OCI-LY7 (cell line): Measurements from ENCODE around the gene GRHL3.

ENCODE experiments used
- EZH2phosphoT487 ChIP-seq: fragments of 200-600 bp; sonication (generic); IDR thresholded peaks from 2 replicates; pipeline ENCODE4 v1.6.1; 2018; ENCODE audit warnings: low read depth, borderline replicate concordance, mild to moderate bottlenecking, mixed run types, antibody characterized with exemption, low read length, moderate library complexity, mixed read lengths
- TF ChIP-seq, protein P1 (sequence below): fragments of 200-600 bp; sonication (generic); conservative IDR thresholded peaks from 2 replicates; pipeline ENCODE4 v1.5.1; 2014; ENCODE audit warnings: mild to moderate bottlenecking, antibody characterized with exemption, low read length, moderate library complexity, mixed read lengths

DNA sequence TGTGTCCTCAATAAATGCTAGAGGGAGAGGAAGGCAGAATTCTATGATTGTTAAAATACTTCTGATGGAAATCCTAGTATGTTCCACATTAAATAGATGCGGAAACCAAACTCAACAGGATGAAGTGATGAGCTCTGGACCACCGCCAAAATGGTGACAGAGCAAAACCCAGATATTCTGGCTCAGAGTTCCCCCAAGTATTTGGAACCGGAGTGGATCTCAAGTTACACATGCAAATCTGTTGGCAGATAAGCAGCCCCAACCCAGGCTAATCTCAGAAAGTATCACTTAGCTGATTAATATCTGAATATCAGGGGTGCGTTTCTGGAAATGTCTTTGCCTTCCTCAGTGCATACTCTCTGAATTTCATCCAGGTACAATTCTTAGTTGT lies 17.4 kb upstream of the GRHL3 start:
- no peak for TF ChIP-seq EZH2phosphoT487
- TF ChIP-seq, protein P1, sequence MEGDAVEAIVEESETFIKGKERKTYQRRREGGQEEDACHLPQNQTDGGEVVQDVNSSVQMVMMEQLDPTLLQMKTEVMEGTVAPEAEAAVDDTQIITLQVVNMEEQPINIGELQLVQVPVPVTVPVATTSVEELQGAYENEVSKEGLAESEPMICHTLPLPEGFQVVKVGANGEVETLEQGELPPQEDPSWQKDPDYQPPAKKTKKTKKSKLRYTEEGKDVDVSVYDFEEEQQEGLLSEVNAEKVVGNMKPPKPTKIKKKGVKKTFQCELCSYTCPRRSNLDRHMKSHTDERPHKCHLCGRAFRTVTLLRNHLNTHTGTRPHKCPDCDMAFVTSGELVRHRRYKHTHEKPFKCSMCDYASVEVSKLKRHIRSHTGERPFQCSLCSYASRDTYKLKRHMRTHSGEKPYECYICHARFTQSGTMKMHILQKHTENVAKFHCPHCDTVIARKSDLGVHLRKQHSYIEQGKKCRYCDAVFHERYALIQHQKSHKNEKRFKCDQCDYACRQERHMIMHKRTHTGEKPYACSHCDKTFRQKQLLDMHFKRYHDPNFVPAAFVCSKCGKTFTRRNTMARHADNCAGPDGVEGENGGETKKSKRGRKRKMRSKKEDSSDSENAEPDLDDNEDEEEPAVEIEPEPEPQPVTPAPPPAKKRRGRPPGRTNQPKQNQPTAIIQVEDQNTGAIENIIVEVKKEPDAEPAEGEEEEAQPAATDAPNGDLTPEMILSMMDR = no peak
